Right ventricle myocardium superior (tissue), 1 donor: Measurements from ENCODE around the gene PMP22. TPM values are rescaled to one million over a fixed set of nuclear protein-coding genes. Genes with fewer than 3 reads are reported as not detected.
A peak's percentile ranks its signal among the peaks of the same experiment; 100 is the strongest.

Source experiments
- ATAC-seq: fragments of 200-7000 bp; cut with Tn5 transposase; one replicate; pipeline ENCODE4 v1.9.1; 2020; ENCODE audit warnings: mild to moderate bottlenecking; ENCODE audit not compliant: poor library complexity
- DNase-seq: peaks from one replicate; pipeline ENCODE4 v3.0.0-alpha.2; 2020
- intact Hi-C: fragments of 100-400 bp; cut with DNase I; formaldehyde crosslinking; loops from one replicate; pipeline ENCODE4 v1.11.2; 2022
- total RNA-seq: library from RNA; stranded (reverse); fragmentation: NEBNext Ultra II Directional; extraction: Animal tissue kit (Norgen Biotek cat#: 25700); gene quantifications from one replicate; pipeline ENCODE4 v1.2.1, GENCODE V29; 2021
- donor health status: DM: no; HTN: yes; CAD: no; lungs with severe emphysema.

The PMP22 gene
- total RNA-seq, 1 donor from 2014 or later, result 183 TPM

DNA sequence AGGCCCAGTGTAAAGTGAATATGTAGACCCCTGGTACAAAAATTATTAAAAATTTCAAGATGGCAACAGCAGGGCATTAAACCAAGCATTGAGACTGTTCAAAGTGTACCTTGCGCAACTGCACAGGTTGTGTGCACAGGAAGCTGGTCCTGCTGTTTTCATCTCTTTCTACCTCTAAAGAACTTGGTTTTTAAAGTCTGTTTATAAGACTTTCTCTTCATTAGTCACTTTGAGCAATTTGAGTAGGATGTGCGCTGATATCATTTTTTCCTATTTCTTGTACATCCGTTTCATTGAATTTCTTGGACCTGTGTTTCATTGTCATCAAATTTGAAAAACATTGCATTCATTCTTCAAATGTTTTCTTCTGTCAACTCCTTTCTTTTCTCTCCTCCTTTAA lies 16.8 kb upstream of the PMP22 start:
- no peak for ATAC-seq
- intact Hi-C loops, result no loop called here
- no peak for DNase-seq

DNA sequence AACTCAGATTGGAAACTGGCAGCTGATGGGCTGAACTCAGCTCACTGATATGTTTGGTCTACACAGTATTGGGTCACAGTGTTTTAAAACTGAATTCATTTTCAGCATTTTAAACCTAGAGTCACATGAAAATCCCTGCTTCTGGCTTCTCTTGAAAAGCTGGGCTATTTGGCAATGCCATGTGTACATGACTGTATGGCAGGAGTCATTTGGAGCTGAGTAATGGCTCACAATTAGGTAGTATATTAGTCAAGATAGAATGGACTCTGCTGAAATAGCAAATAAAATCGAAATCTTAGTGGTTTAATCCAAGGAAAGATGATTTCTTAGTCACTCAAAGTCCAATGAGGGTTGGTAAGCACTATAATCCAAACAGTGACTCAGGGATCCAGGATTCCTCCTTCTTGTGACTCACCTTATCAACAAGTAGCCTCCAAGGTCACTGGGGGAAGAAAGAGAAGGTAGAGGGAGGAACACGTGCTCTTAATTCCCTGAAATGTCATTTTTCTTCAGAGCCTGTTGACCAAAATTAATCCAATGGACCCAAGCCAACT lies 13.9 kb upstream of the PMP22 start:
- DNase-seq (no peak), ATAC-seq (no peak)
- intact Hi-C loops, result no loop called here

DNA sequence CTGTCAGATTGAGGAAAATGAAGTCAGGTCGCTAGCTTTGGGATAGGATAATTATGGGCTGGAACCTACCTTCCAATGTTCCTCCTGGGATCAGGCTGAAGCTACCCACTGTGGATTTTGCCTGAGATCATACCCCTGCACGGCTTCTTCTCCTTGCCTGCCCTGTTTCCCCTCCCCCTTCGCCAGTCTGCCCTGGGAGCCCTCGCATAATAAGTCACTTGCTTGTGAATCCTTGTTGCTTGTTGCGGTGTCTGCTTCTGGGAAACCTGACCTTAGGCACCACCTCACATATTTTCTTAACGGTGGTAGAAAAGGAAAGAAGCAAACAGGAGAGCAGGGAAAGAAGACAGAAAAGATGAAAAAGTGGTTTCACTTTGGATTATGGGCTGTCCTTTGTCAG lies 13.3 kb upstream of the PMP22 start:
- ATAC-seq (no peak), DNase-seq (no peak)
- intact Hi-C loops, result no loop called here

DNA sequence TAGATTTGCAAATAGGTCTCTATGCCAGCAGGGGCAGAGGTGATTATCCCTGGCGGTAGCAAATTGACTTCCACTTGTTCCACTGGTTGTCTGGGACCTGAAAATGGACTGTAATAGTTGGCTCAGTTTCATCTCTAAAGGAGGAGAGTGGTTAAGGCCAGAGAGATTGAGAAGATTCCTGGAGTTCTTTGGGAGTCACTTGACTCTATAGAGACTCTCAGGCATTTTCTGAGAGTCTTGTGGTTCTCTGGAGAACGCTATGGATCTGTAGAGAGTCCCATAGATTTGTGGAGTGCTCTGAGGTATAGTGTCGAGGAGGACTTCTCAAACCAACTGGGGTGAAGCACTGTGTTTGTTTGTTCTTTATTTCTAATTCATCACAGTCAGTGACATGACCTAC lies 8.9 kb upstream of the PMP22 start:
- ATAC-seq, result no peak
- DNase-seq, result no peak
- intact Hi-C loops, result no loop called here

DNA sequence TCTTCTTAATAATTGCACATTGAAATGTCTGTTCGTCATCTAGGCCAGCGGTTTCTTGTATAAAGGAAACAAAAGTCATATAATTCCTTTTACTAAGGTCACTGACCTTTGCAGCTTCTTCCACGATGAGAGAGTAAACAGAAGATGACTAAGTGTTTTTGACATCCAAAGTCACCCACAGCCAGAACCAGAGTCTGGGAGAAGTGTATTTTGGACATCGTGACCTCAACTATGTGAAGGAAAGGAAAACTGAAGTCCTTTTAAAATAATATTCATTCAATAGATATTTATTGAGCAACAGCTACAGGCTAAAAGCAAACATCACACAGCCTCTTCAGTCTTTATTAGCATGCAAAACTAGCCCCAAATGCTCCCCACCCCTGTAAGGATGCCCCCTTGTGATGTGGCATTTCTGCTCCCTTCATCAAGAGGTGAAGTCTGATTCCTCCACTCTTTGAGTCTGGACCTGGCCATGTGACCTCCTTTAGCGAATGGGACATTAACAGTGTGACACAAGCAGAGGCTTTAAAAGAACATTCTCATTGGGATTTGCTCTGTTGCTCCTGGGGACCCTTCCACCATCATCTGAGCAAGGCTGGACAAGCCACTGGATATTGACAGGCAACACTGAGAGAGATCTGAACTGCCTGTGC lies 8.1 kb upstream of the PMP22 start:
- ATAC-seq (no peak), DNase-seq (no peak)
- intact Hi-C loops, result no loop called here

DNA sequence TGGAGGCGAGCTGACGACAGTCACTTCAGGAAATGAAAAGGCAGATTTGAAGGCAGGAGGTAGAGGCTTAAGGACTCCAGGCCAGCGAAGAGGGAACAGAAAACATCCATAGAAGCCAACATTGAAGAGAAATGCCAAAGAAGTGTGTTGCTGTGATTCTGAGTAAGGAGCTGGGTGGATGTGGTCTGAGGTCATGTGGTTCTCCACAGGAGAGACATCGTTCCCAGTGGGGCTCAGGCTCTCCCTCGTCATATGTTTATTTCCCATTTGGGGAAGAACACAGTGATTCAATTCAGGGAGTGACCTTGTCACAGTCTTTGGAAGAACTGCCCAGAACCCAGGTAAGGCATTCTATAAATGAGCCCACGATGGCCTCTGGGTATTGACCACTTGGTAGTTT lies 6.6 kb upstream of the PMP22 start:
- no peak for DNase-seq
- ATAC-seq, result no peak
- intact Hi-C loops, result no loop called here

DNA sequence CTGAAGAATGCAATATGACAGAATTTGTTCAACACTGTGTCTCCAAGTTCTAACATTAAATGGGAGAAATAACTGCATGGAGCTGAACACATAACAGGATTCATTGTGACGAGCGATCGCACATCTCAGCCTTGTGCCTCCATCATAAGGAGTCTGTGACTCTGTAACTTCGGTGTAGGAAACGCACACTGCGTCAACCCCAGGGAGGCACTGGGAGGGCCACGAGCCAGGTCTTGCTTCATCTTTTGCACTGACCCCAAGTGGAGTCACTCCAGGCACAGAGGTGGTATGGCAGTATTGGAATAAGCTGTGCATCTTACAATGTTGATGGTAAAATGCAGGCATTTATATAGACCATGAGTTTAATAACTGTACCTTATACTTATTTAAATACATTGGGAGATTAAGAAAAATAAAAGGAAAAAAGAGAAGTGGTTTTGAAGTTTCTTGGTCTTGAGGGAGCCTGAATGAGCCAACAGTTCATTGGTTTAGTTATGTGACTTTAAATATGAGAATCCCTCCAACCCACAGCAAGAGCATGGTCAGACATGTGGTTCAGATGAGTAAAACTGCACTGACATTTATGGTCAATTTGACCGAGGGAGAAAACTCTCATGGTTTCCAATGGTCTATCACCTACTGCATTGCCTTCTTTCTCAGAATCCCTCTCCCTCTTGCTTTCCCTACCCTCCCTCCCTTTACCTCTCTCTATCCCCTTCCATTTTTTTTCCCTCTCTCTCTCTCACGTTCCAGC lies 5.7 kb upstream of the PMP22 start:
- DNase-seq (no peak), ATAC-seq (no peak)
- intact Hi-C loops, result no loop called here

DNA sequence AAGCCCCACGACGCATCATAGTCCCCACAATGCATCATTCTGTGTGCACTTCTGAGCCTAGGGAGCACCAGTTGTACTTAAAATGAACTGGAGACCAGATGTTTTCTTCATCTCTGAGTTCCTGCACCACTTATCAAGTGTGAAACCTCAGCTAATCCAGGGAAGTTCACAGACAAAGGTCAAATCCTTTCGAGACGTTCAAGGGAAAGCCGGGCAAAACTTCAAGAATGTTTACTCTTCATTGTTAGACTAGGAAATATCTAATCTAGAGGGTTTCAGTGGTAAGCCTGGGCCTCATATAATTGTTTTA lies 4.6 kb upstream of the PMP22 start:
- intact Hi-C loops, result no loop called here
- ATAC-seq, result peak; percentile 26
- no peak for DNase-seq

DNA sequence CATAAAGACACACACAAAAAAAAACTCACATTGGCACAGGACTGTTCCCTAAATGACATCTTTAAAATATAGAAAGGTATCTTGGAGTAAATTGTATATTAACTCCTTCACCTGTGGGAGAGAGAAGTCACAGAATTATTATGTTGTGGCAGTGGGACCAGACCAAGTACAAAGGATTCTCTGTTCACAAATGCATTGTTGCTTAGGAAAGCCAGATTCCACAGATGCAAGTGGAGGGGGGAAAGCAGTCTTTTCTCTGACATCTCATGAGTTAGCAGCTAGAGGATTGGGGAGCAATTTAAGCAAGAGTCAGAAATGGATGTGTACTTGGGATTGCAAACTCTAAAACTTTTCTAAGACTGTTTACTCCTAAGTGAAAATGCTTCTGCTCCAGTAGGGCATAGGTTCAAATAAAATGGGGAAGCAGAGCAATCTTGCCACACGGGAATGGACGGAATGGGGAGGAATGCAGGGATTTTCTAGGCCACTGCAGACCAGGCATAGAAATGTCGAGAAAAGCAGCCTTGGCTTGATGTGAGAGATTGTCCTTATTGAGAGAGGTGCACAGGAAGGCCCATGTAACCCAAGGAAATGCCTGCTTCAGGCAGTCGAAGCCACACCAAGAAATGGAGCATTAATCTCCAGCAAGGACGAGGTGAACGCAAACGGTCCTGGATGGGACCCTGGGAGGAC lies 4.1 kb upstream of the PMP22 start:
- DNase-seq (no peak), ATAC-seq (no peak)
- intact Hi-C loops, result no loop called here

DNA sequence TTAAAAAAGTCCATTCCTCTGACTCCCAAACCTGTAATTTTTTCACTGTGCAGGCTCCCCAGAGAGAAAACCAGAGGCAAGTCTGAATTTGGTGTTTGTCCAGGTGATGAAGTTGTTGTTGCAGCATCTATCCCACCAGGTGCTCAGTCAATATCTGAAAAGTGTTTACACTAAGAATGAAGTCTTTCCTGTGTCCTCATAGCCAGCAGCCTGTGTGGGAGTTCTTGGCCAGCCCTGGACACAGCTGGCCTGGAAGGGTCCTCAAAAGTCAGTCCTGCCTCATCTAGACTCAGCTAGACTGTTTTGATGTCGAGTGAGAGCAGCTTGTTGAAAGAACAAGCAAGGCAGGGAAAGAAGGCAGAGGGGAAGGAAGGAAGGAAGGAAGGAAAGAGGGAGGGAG lies 3.3 kb upstream of the PMP22 start:
- no peak for DNase-seq
- intact Hi-C loops, result no loop called here
- ATAC-seq, result no peak

DNA sequence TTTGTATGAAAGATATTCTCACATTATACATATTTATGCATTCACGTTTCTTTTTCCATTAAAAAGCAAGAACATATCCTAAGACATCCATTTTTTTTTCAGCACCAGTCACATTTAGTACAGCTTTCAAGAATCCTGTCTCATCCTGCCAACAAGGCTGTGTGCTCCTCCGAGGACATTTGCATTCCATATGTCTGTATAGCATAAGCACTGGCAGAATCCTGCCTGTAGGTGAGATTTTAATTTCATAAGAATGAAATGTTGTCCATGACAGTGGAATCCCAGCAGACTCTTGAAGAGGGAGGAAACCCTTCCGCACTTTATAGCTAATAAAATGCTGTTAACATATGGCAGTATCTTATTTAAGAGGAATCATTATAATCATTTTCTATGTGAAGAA lies 2.9 kb upstream of the PMP22 start:
- ATAC-seq (no peak), DNase-seq (no peak)
- intact Hi-C loops, result no loop called here

DNA sequence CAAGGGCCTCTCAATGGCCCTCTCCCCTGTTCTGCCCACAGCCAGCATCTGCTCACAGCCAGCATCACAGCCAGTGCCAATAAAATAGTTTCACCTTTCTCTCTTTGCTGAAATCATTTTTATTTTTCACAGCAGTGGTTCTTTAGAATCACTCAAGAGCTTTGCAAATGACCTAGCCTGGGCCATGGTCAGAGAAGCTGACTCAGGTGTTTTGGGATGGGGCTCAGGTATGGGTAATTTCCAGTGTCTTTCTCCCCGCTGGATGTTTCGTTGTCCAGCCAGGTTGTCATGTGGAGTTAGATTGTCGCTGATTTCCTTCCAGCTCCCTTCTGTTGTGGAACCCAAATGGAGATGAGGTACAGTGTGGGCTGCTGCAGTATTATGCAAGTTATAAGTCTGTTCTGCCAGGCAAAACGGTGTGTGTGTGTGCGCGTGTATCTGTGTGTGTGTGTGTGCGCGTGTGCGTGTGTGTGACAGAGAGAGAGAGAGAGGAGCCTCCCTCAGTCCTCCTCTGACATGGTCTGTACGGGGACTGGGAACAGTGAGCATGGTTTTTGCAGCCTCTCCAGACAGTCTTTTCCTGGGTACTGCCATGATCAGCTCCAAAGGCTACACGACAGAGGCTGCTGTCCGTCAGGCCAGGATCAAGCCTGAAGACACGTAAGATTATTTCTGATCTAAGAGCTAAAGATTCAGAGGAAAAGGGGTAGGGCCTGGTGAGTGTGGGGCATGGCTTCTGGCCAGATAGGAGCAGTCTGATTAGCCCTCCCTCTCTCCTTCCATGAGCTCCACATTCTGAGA lies 1.4 kb upstream of the PMP22 start:
- no peak for DNase-seq
- intact Hi-C loops, result no loop called here
- no peak for ATAC-seq

DNA sequence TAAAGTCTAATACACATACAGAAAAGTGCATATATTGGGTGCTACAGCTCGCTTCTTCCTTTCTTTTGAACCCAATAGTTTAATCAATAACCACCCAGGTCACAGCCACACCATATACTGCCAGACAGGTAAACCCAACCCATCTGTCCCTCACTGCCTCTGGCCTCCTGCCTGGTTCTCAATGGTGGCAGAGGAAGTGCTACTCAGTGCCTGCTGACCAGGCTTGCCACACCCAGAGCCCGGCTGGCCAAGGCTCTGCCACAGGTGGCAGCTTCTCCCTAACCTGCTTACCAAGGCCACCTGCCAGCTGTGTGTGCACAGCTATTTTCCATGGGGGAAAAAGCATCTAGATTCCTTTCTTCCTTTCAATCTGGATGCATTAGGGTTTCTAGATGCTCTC lies 584 bp downstream of the PMP22 start:
- intact Hi-C loops, result loop anchor here (5.0 kb wide), 1 partner anchor 193 kb away; no protein-coding TSS in a partner anchor
- DNase-seq, result peak; percentile 75
- ATAC-seq, result peak; percentile 10

DNA sequence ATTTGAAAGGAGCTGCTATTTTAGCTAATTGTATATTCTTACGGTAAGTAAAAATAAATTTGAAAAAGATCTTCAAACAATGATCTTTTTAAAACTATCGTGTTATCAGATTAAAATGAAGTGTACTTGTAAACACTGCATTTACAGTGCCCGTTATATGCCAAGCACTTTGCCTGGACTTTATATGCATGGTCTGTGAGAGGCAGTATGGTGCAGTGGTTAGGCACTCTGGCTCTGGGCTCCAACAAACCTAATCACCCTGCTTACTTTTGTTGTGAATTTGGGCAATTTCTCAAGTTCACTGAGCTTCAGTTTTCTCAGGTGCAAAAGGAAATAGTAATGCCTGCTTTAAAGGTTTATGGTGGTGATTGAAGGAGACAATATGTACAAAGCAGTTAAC lies 1.4 kb downstream of the PMP22 start:
- ATAC-seq, result no peak
- intact Hi-C loops, result loop anchor here (5.0 kb wide), 1 partner anchor 194 kb away; no protein-coding TSS in a partner anchor
- no peak for DNase-seq

DNA sequence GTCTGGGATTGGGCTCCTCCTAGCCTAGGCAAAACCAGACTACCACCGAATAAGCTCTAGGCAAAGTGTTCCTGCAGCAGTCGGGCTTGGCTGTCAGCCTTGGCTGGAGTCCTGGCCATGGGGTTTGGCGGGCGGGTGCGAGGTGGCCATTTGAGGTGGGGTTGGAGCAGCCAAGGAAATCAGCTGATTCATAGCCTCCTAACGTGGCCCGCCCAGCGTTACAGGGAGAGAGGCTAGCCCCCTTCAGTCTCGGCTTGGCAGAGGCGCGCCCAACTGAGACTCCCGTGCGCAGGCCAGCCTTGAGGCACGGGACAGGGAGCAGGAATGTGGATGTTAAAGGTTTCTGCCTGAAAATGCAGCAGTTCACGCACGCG lies 1.9 kb downstream of the PMP22 start:
- ATAC-seq (peak; percentile 63), DNase-seq (peak; percentile 92)
- intact Hi-C loops, result loop anchor here (5.0 kb wide), 1 partner anchor 194 kb away; no protein-coding TSS in a partner anchor

DNA sequence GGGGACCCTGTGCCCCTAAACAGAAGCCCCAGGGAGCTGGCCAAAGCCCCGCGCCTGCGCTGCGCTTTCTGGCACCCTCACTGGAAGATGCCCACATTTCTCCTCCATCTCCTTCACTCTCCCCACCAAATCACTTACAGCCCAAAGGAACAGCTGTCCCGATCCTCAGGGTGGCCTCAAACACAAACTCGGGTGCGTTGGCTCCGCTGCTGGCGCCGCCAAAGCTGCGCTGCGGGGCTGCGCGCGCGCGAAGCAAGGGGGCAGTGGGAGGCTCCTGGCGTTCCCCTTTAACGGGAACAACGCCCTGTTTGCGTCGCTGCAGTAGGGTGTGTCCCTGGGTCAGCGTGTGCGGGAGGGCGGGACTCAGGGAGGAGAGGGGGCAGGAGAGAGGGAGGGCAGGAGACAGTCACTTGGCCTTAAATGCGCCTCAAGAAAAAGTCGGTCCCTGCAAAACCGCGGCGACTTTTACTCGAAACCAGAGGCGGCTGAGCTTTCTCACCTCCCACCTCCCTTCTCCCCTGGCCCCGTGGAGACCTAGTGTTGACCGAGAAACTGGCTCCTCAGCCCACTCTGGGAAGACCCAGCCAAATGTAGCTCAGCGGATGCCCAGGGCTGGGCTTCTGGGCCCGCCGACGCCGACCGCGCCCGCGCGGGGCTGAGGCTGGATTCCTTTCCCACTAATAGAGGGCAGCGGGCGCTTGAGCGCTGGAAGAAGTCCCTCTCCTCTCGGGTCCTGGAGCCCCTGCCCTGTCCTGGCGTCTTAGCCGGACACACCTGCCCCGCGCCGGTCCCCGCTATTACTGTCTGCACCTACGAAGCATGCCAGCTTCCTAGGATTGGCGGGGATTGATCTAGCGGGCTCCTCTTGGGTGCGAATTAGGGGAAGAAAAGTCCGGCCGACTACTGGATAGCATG lies 2.6 kb downstream of the PMP22 start:
- DNase-seq, result peak; percentile 95
- intact Hi-C loops, result loop anchor here (5.0 kb wide), 1 partner anchor 195 kb away; no protein-coding TSS in a partner anchor
- peak; percentile 84 for ATAC-seq

DNA sequence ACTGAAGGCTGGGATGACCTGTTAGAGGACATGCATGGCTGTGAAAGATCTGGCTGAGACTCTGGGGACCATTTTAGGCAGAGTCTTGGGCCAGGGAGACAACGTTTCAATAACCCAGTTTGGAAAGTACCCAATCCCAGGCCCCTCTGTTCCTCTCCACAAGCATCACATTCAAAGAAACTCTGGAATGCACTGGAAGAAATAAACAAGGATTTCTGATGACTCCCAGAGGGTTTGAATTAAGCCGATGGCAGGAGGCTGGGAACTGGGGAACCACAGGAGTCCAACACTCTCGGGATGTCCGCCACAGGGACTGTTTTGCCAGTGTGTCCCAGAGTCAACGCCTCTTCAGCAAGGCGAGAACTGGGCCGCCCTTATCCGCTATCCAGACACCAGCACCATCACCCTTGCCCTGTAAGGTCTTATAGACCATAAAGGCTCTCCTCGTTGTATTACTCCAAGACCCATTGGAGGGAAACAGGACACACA lies 3.3 kb downstream of the PMP22 start:
- DNase-seq (no peak), ATAC-seq (peak; percentile 2)
- intact Hi-C loops, result loop anchor here (2.0 to 5.0 kb wide), 2 partner anchors 195 to 241 kb away; no protein-coding TSS in a partner anchor
